Measurements from ENCODE around the gene C6orf118.

DNA sequence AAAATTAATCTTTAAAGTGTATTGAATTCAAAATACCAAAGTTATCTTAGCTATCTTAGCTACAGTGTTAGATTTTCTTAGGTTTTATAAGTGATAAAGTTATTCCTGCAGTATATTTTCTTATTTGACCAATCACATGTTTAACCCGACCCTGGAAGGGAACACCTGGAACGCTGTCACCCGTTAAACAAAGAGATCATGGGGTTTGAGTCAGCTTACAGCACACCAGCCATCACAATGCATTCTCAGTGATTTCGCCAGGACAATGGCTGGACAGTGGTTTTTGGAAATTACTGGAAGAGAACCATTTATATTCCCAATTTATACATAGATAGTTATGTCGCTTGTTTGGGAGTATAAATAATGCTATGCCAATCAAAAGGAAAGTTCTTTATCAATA lies 10.5 kb downstream of the C6orf118 start:
- no peak for TF ChIP-seq POLR2A (IDR thresholded peaks at IDR 0.05; ENCODE audit: low read depth, low read length)
- TF ChIP-seq POLR2AphosphoS5 (IDR thresholded peaks at IDR 0.05; ENCODE audit: low read depth, low read length) = no peak
- no peak for TF ChIP-seq POU2F2 (IDR thresholded peaks at IDR 0.05; ENCODE audit: low read depth, low read length)
